Loucy (cell line): Measurements from ENCODE around the gene EIF2B4.

Experiments used
- CTCF ChIP-seq: fragments of 200-600 bp; sonication (generic); conservative IDR thresholded peaks from 2 replicates; pipeline ENCODE4 v1.5.1; 2014; ENCODE audit warnings: mild to moderate bottlenecking, antibody characterized with exemption, low read length
- EZH2phosphoT487 ChIP-seq: fragments of 200-600 bp; IDR thresholded peaks from 2 replicates; pipeline ENCODE4 v1.6.1; 2018; ENCODE audit warnings: antibody characterized with exemption, mild to moderate bottlenecking, moderate library complexity, borderline replicate concordance

DNA sequence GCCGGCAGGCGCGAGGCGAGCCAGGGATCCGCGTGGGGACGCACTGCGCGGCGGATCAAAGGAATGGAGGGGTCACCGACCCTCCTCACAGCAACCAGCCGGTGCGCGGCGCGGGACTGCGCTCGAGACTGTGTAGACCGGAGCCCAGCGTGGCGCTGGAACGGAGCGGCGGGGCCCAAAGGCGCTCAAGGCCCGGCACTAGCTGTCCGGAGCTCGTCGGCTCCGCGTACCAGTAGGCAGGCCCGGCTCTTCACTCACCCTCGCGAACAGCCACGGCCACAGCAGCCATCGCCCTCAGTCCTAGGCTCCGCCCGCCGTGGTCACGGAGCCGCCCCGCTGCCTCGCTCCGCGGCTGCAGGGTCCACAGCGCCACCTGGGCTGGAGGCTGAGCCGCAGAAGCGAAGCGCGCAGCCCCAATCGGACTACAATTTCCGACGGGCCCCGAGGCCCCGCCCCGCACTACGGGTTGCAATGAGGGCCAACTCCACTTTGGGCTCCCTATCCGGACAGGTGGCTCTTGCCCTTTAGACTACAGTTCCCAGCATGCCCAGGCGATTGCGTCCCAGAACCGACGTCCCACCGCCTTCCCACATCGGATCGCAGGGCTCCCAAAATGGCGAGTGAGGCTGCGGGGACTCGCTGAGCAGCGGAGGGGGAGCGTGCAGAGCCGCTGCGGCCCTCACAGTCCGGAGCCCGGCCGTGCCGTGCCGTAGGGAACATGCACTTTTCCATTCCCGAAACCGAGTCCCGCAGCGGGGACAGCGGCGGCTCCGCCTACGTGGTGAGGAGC is at the start of gene EIF2B4, which contains the start of gene SNX17:
- TF ChIP-seq CTCF (peak; percentile 68), EZH2phosphoT487 (no peak)
